NCI-H2227 (cell line): ENCODE data around the gene MFAP3L.

ENCODE experiments used
- DNase-seq: peaks from one replicate; lab custom pipeline; 2025; ENCODE audit not compliant: unreplicated experiment; lab: John Stamatoyannopoulos, UW

MFAP3L gene

GRCh38 chr4:169988252-169988651 lies 37.9 kb downstream of the MFAP3L start:
- DNase-seq, result no peak

- DNase-seq, result no peak
These were observed 38.6 kb downstream of the MFAP3L start for GRCh38 chr4:169987327-169988228.

GRCh38 chr4:169986369-169986768 lies 39.8 kb downstream of the MFAP3L start:
- no peak for DNase-seq

- DNase-seq, result no peak
These were observed 40.3 kb downstream of the MFAP3L start for GRCh38 chr4:169985881-169986280.

GRCh38 chr4:169984745-169985144 lies 41.5 kb downstream of the MFAP3L start:
- no peak for DNase-seq

- DNase-seq, result no peak
These were observed 42.0 kb downstream of the MFAP3L start for GRCh38 chr4:169984173-169984572.

- no peak for DNase-seq
These were observed 49.2 kb downstream of the MFAP3L start for GRCh38 chr4:169976951-169977350.

GRCh38 chr4:169975838-169976796 lies 50.1 kb downstream of the MFAP3L start:
- no peak for DNase-seq

GRCh38 chr4:169975131-169975837 lies 50.9 kb downstream of the MFAP3L start:
- no peak for DNase-seq

- DNase-seq, result no peak
These were observed 54.7 kb downstream of the MFAP3L start for GRCh38 chr4:169971456-169972015.

GRCh38 chr4:169968999-169969398 lies 57.2 kb downstream of the MFAP3L start:
- no peak for DNase-seq

- no peak for DNase-seq
These were observed 62.2 kb downstream of the MFAP3L start for GRCh38 chr4:169963998-169964397.

- no peak for DNase-seq
These were observed 66.9 kb downstream of the MFAP3L start for GRCh38 chr4:169959254-169959653.

- no peak for DNase-seq
These were observed 67.6 kb downstream of the MFAP3L start for GRCh38 chr4:169958629-169959028.

- no peak for DNase-seq
These were observed 68.4 kb downstream of the MFAP3L start for GRCh38 chr4:169957785-169958184.

- no peak for DNase-seq
These were observed 69.9 kb downstream of the MFAP3L start for GRCh38 chr4:169956091-169956843.

GRCh38 chr4:169955521-169955920 lies 70.7 kb downstream of the MFAP3L start:
- no peak for DNase-seq

- DNase-seq, result no peak
These were observed 73.8 kb downstream of the MFAP3L start for GRCh38 chr4:169952236-169953002.

GRCh38 chr4:169948271-169948670 lies 77.9 kb downstream of the MFAP3L start:
- DNase-seq, result no peak
